HG03571 (cell line): ENCODE measurements around the gene FERMT2.

Experiments
- ATAC-seq: cut with Tn5 transposase; IDR thresholded peaks from one replicate; pipeline ENCODE4 v1.9.1; 2021; ENCODE audit not compliant: unreplicated experiment

Gene FERMT2, protein sequence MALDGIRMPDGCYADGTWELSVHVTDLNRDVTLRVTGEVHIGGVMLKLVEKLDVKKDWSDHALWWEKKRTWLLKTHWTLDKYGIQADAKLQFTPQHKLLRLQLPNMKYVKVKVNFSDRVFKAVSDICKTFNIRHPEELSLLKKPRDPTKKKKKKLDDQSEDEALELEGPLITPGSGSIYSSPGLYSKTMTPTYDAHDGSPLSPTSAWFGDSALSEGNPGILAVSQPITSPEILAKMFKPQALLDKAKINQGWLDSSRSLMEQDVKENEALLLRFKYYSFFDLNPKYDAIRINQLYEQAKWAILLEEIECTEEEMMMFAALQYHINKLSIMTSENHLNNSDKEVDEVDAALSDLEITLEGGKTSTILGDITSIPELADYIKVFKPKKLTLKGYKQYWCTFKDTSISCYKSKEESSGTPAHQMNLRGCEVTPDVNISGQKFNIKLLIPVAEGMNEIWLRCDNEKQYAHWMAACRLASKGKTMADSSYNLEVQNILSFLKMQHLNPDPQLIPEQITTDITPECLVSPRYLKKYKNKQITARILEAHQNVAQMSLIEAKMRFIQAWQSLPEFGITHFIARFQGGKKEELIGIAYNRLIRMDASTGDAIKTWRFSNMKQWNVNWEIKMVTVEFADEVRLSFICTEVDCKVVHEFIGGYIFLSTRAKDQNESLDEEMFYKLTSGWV

DNA sequence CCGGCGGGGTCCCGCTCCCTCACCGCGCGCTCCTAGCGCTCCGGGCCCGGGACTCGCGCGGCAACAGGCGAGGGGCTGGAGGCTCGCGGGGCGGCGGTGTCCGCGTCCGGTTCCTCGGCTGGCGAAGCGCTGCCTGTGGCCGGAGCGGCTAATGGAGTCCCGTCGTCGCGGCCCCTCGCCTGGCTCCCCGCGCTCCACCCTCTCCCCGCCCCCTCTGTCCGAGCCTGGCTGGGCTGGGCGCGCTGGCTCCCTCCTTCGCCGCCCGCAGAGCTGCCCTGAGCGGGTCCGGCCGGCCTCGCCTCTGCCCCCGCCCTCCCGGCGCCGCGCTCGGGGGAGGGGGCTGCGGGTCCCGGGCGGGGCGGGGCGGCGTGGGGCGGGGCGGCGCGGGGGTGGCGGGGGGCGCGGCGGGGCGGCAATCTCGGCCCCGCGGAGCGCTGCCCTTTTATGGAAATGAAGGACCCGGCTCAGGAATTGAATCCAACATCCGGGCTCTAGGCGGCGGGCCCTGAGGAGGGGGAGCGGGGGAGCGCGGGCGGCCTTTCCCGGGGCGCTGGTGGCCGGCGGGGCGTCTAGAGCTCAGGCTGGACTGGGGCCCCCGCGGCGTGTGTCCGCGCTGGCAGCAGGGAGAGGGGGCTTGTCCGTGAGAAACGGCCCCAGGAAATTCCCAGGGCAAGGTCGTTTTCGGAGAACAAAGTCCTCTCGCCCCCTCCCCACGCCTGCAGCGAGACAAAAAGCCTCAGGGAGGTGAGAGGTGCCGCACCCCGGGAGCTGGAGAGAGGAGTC is at the start of gene FERMT2:
FERMT2 (minus strand) TSS at position 153 of the 783 bp plus-strand sequence. CDS start 482 bp downstream, outside the sequence.
- no peak for ATAC-seq

DNA sequence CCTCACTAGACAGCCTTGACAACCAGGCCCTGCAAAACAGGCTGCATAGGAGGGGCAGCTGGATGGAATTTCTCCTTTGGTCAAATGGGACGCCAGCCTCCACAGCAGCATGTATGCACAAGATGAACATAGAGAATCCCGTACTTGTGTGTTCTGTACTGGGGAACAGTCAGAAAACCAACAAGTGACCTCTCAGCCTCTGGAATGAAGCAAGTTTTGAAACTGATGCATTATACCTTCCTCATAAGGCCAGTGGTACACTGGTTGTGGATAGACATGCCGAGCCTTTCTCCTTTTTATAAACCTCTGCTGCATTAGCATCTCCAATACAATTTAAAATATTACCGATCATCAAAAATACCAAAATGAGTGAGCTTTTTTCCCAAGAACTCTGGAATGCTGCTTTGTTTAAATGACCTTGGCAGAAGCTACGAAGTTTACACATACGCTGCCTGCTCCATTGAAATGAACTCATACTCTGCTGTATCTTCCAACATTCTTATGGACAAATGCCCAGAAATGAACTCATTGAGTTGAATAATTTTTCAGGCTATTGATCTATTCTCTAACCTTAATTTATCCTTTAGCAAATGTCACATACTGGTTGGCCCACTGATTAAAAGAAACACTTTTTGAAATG is 47.6 kb upstream of the FERMT2 start:
- ATAC-seq, result no peak

DNA sequence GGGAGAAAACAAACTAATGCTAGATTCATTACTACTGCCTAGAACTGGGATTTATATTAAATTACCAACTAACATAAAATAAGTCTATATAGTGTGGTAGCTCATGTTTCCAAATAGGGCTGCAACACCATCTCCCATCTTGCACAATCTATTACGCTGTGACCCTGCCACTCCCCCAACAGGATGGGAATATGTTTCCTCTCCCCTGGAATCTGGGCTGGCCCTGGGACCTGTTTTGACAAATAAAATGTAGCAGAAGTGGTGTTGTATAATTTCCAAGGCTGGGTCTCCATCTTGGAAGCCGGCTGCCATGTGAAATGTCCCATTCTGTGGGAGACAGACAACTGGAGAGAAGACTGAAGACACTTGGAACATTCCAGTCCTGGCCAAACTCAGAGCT is 45.6 kb upstream of the FERMT2 start:
- ATAC-seq, result no peak

DNA sequence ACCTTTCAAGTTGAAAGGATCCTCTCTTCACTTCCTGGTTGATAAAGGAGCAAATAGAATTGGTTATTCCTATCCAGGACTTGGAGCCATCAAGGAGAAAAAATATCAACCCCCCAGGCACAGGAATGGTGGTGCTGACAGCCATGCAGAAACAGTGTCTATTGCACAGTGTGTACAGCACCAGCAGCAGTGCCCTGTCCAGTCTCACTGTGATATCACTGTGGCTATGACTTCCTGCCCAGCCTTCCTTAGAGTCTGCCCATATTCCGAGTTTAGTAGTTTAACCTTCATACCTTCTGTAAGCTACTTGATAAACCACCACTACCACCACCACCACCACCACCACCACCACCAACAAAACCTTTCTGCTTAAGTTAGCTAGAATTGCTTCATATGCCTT is 45.1 kb upstream of the FERMT2 start:
- ATAC-seq, result no peak

DNA sequence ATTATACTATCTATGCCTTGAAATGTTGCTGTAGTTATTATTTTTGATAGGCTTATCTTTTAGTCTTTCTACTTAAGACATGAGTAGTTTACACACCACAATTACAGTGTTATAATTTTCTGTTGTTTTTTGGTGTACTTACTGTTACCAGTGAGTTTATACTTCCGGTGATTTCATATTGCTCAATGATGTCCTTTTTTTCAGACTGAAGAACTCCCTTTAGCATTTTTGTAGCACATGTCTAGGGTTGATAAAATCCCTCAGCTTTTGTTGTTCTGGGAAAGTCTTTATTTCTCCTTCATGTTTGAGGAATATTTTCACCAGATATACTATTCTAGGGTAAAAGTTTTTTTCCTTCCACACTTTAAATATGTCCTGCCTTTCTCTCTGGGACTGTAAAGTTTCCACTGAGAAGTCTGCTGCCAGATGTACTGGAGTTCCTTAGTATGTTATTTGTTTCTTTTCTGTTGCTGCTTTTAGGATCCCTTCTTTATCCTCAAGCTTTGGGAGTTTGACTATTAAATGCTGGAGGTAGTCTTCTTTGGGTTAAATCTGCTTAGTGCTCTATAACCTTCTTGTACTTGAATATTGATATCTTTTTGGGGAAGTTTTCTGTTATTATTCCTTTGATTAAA is 41.5 kb upstream of the FERMT2 start:
- ATAC-seq, result no peak

DNA sequence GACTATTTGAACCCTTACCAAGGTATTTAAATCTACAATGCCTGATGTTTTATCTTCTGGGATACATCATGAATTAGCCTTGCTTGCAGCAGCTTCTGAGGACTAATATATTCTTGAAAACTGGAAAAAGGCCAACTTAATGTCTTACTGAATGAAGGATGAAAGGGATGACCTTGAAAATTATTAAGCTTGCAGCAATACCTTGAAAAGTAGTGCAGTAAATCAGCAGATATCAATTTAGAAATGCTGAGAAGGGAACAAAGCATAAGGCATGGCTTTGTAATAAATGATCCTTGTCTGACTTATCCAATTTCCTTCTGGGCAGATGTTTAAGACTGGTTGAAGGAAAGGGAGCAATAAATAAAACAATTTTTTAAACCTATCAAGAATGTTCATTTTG is 37.3 kb upstream of the FERMT2 start:
- no peak for ATAC-seq

DNA sequence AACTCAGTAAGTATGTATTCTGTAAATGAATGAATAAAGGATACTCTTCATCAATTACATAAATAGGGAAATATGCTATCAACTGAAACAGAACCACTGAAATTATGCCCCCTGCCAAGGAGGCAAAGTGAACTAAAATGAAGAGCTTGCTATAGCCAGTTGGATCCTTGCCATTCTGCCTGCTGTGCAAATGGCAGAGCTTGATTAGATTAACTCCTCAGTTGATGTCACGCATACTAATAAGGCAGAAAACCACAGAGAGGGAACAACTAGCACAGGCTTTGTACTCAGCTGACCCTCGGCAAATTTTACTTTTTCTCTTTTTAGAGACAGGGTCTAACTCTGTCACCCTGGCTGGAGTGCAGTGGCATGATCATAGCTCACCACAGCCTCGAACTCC is 36.7 kb upstream of the FERMT2 start:
- no peak for ATAC-seq

DNA sequence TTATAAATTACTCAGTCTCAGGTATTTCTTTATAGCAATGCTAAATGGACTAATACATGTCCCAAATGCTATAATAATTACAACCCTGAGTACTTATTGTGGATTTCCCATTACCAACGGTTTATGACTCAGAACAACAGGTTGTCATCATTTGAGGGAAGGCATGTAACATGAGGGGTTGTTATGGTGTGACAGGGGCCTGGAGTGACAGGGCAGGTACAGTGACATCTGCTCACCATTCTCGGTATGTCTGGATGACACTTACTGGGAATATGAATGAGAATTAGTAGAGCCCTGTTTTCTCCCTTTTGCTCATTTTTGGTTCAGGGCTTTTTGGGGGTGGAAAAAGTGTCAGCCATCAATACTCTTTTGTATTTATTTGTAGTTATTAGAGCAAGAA is 36.2 kb upstream of the FERMT2 start:
- no peak for ATAC-seq

DNA sequence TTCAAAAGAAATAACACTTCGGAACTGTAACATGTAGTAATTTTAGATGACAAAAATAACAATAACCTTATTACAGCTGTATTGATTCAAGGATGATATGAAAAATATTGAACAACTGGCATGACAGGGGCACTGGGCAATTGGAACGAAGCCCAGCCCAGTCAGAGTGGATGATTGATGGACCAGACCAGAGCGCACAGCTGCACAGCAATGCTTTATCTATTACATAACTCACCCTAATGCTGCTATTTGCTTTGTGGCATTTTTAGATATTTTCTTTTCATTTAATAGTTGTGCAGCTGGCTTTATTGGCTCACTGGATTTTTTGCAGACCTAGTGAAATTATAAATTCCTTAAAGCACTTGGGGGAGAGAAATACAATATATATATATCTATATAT is 26.9 kb upstream of the FERMT2 start:
- no peak for ATAC-seq

DNA sequence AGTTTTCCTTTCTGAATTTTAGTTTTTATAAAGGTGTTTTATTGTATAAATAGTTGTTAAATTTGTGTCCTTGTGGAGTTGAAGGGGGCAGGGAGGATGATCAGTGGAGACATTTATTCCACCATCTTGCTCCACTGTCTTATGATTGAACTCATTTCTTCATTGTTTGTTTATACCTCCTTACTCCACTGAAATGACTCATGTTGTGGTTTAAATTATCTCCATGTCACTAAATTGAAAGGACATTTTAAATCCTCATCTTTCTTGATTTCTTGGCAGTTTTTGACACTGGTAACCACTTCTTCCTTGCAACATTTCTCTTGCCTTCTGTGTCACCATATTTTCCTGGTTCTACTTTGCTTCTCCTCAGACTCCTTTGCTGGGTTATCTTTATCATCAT is 23.6 kb upstream of the FERMT2 start:
- ATAC-seq, result no peak

DNA sequence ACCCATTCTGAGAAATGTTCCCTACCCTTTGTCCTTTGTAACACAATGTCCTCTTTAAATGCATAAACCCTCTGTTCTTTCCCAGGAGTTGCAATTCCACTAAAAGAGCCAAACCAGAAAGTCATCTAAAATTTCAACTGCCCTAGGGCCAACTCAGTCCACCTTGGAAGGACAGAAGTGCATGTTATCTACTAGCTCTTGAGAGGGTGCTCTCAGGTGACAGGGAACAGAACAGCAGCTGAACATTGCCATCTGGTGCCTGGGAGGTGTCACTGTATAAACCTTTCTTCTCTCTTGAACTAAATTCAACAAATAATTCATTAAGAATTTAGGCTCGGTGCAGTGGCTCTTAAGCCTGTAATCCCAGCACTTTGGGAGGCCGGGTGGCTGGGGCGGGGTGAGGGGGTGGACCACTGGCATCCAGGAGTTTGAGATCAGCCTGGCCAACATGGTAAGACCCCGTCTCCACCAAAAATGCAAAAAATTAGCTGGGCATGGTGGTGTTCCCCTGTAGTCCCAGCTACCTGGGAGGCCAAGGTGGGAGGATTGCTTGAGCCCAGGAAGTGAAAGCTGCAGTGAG is 10.3 kb upstream of the FERMT2 start:
- ATAC-seq, result no peak

DNA sequence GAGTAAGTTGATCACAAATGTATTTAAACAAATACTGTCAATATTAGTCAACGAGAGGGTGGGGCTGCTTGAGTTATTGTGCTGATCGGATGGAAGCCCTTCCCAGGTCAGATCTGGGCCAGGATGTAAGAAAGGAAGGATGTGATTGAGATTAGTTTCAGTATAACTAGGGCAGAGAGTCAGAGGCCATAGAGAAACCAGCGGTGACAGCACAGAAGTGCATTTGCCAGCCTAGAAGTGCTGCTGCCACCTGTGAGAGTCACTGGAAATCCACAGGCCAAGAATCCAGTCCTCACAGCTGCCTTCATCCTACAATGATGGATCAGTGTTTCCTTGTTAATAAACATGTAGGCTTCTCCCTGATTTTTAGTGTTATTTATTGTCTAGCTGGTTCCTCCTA is 9.8 kb upstream of the FERMT2 start:
- no peak for ATAC-seq

DNA sequence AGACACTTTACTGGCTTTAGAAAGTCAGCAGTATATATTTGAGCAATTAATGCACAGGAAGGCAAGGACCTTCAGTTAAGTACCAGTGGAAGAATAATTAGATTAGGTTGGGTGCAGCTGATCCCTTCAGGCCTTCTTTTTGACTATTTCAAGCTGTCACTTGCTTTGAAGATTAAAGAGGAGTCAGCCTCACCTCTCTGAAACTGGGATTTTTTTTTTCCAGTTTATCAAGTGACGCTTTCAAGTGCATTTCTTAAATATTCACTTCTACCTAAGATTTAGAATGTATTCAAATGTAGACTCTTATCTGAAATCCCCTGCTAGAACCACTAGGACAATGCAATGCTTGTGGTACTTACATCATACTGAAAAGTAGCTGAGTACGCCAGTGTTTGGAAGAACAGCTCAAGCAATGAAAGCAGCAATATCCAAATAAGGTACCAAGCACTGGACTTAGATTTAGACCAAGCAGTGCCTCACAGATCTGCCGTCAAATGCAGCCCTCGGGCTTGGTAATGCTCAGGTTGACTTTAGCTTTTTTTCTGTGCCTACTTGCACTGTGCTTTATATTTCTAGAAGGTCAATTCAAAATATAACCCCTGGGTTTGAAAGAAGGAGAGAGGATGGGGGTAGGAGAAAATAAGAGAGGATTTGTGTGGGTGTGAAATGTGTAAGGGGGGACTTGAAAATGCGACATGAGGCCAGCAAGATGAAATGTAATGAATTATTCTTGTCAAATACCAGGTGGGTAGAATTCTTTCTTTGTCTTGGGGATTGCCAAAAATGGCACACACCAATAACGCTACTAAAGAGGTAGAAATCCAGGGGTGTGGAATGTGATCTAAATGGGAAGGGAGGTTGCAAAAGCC is 3.7 kb upstream of the FERMT2 start:
- ATAC-seq, result no peak

DNA sequence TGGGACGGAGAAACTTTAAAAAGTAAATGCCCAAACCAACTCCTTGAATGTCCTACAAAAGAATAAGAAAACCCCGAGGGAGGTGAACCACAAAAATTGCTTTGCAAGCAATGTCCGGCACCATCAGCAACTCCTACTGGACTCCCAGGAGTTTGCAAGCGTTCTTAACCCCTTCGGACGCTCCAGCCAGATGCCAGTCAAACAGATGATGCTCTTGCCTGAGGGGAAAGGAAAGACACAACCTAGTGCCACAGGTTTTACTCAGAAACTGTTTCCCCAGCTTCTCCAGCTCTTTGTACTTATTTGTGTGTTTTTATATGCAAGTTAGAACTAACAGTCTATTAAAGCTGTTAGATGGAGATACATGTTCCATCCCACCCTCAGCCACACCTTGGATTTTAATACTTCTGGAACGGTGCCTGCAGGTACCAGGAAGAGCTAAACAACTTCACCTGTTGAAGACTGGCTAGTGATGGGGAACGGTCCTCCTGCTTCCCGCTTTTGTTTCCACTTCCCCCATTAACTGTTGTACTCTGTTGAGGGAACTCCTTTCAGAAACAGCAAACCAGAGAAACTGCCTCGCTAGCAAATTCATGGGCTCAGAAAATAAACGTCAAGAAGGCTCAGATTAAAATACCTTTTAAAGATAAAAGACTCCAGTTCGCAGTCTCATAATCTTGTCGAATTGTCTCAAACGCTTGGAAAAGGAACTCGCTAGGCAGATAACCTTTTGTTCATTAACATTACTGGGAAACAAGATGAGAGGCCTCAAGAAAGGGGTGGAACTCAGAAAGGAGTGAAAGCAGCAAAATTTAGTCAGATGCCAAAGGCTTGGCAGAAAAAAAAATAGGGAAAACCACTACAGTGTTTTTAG is 1.1 kb upstream of the FERMT2 start:
- ATAC-seq, result no peak

DNA sequence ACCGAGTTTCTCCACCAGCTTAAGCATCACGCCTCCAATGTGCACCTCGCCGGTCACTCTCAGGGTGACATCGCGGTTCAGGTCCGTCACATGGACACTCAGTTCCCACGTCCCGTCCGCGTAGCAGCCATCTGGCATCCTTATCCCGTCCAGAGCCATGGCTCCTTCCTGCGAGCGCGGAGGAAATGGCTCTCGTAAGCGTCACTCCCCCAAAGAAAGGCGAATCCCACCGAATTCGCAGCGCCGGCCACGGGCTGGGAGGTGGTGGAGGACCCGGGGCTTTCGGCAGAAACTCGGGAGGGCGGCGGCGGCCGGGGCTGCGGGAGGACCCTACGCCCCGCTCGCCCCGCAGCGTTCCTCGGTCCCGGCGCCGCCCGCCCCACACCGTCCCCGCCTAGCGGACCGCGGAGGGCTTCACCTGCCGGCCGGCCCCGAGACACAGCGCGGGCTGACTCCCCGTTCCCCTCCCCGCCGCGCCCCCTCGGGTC is 396 bp downstream of the FERMT2 start:
- ATAC-seq, result no peak

DNA sequence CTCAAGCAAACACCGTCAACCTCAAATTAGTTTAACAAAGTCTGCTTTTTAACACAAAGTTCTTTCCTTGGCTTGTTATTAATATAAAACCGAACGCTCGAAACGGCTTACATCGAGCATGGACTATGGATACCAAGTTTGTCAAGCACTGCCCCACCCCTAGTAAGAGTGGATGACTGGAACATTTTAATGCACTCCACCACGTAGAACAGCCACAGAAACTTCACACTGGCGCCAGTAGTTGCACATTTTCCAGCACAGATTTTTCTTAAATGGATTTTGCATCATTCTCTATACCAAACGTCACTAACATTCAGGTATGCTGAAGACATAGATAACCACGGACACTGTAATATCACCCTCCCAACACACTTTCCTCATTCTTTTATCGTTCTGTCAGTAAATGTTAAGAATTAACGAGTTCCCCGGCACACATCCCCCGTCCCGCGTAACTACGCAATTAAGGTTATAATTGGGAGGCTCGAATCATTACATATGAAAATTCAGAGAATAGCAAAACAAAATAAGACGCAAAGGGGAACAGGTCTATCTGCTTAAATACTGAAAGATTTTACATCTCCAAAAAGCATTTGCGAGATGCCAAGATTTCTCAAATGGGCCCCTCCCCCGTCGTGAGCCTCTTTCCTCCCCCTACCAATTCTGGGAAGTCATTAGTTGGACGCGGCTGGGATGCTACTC is 990 bp downstream of the FERMT2 start:
- no peak for ATAC-seq

DNA sequence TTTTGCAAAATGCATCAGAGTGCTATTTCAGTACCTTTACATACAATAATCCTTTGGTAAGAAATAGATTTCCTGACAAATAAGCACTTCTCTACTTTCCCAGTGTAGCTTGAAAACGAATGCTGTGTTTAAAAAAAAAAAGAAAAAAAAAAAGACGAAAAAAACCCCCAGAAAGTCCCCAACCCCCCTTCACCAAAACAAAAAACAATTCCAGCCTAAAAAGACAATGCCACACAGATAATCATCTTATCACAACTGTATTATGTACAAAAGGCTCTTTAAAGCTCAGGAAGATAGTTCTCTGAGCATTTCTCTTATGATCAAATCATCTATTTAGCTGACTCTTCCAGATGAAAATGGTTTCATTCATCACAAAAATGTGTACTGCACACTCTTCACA is 1.6 kb downstream of the FERMT2 start:
- no peak for ATAC-seq

DNA sequence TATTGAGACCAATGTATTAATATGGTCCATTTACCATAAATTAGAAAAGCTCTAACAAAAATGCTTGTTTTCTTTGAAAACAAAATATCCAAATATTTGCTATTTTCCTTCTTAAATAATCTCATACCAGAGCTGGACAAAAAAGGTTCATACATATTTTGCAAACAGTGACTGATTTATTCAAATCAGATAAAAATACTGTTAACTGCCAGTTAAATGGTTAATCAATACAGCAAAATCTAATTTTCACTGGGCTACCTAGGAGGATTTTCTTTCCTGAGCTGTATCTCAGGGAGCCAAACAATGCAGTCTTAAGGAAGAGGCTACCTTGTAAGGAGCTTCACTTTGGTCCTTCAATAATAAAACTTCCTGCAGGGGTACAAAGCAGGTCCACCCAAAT is 2.0 kb downstream of the FERMT2 start:
- ATAC-seq, result no peak
